GM19043 (cell line): ENCODE data around the gene PSMD9.
"Not testable (repeated sequence)": the region's sequence is repeated elsewhere in the genome, so short reads cannot be mapped to it uniquely, and the experiment has no call there.

Experiments used
- ATAC-seq: cut with Tn5 transposase; IDR thresholded peaks from one replicate; pipeline ENCODE4 v1.9.1; 2021; ENCODE audit warnings: low read depth; ENCODE audit not compliant: unreplicated experiment

The PSMD9 gene

GRCh38 chr12:121872546-121873215, 15.9 kb upstream of the PSMD9 start:
- ATAC-seq = no peak

- no peak for ATAC-seq
Observed at GRCh38 chr12:121873216-121873569, 15.4 kb upstream of the PSMD9 start.

DNA sequence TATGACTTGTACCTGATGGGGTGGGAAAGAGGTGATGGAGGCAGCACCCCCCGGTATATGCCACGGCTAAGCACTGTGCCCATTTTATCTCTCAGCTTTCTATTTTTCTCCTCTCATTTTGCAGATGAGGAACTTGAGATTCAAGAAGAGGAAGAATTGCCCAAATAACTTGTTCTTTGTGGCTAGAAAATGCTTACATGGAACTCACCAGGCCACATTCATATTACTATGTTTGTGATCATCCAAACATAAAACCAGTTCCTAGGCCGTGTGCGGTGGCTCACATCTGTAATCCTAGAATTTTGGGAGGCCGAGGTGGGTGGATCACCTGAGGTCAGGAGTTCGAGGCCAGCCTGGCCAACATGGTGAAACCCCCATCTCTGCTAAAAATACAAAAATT, 14.5 kb upstream of the PSMD9 start:
- ATAC-seq = no peak

GRCh38 chr12:121875582-121875981, 13.0 kb upstream of the PSMD9 start:
- no peak for ATAC-seq

- ATAC-seq = not testable (repeated sequence)
Observed at GRCh38 chr12:121876080-121876447, 12.5 kb upstream of the PSMD9 start.

- ATAC-seq = no peak
Observed at GRCh38 chr12:121883315-121883660, 5.3 kb upstream of the PSMD9 start.

GRCh38 chr12:121885129-121885528, 3.5 kb upstream of the PSMD9 start:
- not testable (repeated sequence) for ATAC-seq

DNA sequence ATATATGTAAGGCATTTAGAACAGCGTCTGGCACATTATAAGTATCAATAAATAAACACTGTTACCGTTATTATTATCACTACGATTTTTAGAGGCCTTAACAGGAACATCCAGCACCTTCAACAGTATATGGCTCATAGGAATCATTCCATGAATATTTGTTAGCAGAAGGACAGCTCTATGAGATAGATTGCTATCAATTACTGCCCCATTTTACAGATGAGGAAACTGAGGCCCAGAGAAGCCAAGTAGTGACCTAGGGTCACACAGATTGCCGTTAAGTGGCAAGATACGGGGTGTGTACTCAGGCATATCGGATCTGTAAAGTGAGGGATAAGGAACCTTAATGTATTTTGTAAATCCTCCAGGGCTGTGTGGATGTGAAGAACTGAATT, 510 bp upstream of the PSMD9 start:
- no peak for ATAC-seq

DNA sequence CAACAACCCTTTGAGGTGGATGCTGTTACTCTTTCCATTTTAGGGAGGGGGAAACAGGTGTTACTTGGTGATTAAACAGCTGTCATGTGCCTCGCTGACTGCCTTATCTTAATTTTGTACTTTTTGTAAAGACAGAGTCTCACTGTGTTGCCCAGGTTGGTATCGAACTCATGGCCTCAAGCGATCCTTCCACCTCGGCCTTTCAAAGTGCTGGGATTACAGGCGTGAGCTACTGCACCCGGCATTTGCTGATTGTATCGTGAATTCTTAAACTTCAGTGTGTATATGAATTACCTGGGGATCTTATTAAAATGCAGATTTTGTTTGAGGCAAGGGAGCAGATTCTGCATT, 659 bp downstream of the PSMD9 start:
- ATAC-seq = no peak

DNA sequence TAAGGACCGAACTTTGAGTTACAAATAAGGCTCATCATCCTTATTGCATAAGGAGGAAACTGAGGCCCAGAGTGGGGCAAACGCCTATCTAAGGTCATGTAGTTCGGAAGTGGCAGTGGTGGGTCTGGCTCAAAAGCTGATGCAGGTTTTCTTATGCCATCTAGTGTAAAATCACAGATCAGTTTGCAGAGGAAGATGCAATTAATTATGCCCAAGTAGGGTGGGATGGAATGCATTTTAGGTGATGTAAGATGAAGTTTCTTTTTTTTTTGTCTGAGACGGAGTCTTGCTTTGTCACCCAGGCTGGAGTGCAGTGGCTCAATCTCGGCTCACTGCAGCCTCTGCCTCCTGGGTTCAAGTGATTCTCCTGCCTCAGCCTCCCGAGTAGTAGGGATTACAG, 1.1 kb downstream of the PSMD9 start:
- not testable (repeated sequence) for ATAC-seq

DNA sequence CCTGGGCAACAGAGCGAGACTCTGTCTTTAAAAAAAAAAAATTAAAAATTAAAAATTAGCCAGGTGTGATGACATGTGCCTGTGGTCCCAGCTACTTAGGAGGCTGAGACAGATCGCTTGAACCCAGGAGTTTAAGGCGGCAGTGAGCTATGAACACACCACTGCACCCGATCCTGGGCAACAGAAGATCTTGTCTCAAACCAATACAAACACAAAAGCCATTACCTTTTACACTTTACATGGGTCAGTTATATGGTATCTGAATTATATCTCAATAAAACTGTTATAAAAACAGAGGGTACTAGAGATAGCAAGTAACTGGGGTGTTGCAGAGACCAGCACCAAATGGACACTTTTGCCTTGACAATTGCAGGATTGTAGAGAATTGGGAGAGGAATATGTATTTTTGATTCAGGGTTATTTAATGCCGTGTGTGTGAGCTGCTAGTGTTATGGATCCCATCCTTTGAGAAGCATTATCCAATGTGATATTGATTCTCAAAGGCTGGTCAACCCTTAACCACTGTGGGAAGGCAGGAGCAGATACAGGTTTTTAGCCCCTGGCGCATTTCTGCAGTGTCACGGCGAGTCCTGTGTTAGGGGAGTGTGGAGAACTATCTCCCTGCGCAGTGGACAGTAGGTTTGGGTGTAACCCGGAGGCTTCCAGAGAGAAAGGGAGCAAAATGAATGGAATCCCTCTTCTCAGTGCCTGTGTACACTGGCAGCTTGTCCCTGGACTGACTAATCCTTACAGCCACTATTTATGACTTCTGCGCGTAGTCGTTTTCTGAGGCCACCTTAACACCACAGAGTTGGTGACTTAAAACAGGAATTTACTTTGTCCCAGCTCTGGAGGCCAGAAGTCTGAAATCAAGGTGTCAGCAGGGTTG, 4.3 kb downstream of the PSMD9 start:
- no peak for ATAC-seq

- ATAC-seq = no peak
Observed at GRCh38 chr12:121893961-121894460, 5.4 kb downstream of the PSMD9 start.

DNA sequence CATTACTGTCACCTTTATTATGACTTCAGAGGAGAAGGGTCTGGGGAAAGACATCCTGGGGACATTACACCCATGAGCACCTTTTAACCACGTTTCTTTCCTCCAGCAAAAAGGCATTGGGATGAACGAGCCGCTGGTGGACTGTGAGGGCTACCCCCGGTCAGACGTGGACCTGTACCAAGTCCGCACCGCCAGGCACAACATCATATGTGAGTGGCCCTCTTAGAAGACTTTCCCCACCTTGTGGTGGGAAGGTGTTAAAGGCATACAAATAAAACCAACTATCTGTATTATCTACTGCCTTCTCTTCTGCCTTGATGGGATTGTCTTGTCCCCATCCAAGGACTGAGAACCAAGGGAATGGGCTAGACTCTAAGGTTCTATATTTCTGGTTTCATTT, 6.0 kb downstream of the PSMD9 start:
- no peak for ATAC-seq

DNA sequence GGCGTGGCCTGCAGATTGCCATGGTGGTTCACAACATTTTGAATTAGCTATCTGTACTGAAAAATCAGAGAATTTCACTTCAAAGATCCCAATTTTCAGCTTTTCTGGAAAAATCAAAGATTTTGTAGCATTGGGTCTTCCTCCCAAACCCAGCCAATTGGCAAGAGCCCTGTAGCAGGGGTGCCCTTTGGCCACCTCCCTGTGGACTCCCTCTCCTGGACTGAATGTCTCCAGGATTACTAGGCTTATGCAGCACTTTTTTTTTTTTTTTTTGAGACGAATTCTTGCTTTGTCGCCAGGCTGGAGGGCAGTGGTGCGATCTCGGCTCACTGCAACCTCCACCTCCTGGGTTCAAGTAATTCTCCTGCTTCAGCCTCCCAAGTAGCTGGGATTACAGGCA, 9.7 kb downstream of the PSMD9 start:
- ATAC-seq = no peak

DNA sequence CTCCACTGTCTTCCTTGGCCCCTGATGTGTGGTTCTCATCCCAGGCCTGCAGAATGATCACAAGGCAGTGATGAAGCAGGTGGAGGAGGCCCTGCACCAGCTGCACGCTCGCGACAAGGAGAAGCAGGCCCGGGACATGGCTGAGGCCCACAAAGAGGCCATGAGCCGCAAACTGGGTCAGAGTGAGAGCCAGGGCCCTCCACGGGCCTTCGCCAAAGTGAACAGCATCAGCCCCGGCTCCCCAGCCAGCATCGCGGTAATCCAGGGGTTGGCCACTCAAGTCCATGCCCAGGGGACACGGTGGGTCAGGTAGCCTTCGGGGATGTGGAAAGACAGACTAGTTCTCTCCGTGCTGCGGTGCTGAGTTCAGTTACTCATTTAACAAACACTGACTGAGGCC, 11.0 kb downstream of the PSMD9 start:
- no peak for ATAC-seq

DNA sequence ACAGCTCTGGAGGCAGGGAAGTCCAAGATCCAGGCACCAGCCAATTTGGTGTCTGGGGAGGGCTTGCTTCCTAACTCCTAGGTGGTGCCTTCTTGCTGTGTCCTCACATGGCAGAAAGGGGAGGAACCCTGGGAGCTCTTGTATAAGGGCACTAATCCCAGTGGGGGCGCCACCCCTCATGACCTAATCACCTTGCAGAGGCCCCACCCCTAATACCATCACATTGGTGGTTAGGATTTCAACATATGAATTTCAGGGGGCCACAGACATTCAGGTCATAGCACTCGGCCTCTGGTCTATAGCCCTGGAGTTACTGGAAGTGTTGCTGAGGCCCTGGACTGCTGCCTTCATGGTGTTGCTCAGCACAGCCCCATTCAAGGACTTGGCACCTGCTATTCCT, 14.6 kb downstream of the PSMD9 start:
- no peak for ATAC-seq

DNA sequence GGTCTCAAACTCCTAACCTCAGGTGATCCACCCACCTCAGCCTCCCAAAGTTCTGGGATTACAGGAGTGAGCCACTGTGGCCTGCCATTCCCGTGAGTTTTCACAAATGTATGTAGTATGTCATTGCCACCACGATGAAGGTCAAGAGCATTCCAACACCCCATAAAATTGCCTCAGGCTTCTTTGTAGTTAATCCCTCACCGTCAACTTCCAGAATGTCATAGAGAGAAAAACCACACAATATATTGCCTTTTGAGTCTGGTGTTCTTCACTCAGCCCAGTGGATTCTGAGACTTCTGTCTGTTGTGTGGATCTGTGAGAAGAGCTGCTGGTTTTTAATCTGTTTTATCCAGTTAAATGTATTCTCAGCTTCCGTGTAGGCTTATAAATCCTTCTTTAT, 17.2 kb downstream of the PSMD9 start:
- ATAC-seq = no peak

- ATAC-seq = no peak
Observed at GRCh38 chr12:121908702-121909101, 20.1 kb downstream of the PSMD9 start.

- ATAC-seq = no peak
Observed at GRCh38 chr12:121911824-121912585, 23.4 kb downstream of the PSMD9 start.

GRCh38 chr12:121915841-121916321, 27.3 kb downstream of the PSMD9 start:
- ATAC-seq = no peak

DNA sequence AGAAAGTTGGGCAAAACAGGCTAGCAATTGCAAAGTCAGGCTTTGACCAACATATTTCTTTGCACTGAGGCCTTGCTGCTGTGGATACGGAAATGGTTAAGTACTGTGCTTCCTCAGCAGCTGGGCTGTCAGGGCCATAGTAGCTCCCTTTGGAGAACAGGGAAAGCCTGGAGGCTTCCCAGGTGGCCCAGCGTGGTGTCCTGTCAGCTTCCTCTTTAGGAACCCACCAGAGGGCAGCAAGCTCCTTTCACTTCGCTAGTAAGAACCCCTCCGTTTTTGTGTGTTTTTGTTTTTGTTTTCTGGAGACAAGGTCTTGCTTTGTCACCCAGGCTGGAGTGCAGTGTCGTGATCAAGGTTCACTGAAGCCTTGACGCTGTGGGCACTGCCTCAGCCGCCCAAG, 28.1 kb downstream of the PSMD9 start:
- ATAC-seq = no peak
